Activated CD4-positive, alpha-beta T cell treated with anti-CD3 and anti-CD28 coated beads, Interleukin-2, amount 10 ng/mL, durations not matched to agents 7 days and 5 days (primary cell): ENCODE measurements around the gene KDM4D. TPM values are rescaled to one million over a fixed set of nuclear protein-coding genes. Genes with fewer than 3 reads are reported as not detected.
"Not testable (repeated sequence)": the region's sequence is repeated elsewhere in the genome, so short reads cannot be mapped to it uniquely, and the experiment has no call there.

Source experiments
- CTCF ChIA-PET: fragments of 350-600 bp; sonication (Branson Sonifier 250); formaldehyde crosslinking; loops from one replicate; lab custom pipeline; 2021; ENCODE audit warnings: antibody characterized with exemption; lab: Charles Lee
- POLR2A ChIA-PET: fragments of 350-600 bp; sonication (Branson Sonifier 250); formaldehyde crosslinking; loops from one replicate; lab custom pipeline; 2021; ENCODE audit warnings: antibody characterized with exemption; lab: Charles Lee
- DNase-seq: peaks from one replicate; pipeline ENCODE4 v3.0.0-alpha.2; 2020
- H3K27ac Mint-ChIP-seq: one replicate; pipeline ENCODE4 v1.8.0; 2021; ENCODE audit warnings: mild to moderate bottlenecking, moderate library complexity, mixed read lengths
- H3K27me3 Mint-ChIP-seq: one replicate; pipeline ENCODE4 v1.8.0; 2021; ENCODE audit warnings: mixed read lengths
- H3K36me3 Mint-ChIP-seq: one replicate; pipeline ENCODE4 v1.8.0; 2021; ENCODE audit warnings: low read depth, mixed read lengths
- H3K4me1 Mint-ChIP-seq: one replicate; pipeline ENCODE4 v1.8.0; 2021; ENCODE audit warnings: mixed read lengths
- H3K4me3 Mint-ChIP-seq: one replicate; pipeline ENCODE4 v1.8.0; 2021; ENCODE audit warnings: mild to moderate bottlenecking, moderate library complexity, mixed read lengths
- H3K9me3 Mint-ChIP-seq: one replicate; pipeline ENCODE4 v1.8.0; 2021; ENCODE audit warnings: mixed read lengths
- total RNA-seq, 2 experiments: library from RNA; stranded (reverse); gene quantifications; one replicate each; pipeline ENCODE4 v1.2.3, GENCODE V29; 2021

KDM4D gene
- total RNA-seq, 2 experiments from 2014 or later: 0.84 to 1.0 TPM

- CTCF ChIA-PET: no interaction called here
- DNase-seq: no peak
- H3K4me3 Mint-ChIP-seq: no peak overlapping the region
- peaks cover 33% of the 10 kb centered on the region for H3K27me3 Mint-ChIP-seq
- no peaks in the 10 kb centered on the region for H3K4me1 Mint-ChIP-seq
- no peaks in the 10 kb centered on the region for H3K9me3 Mint-ChIP-seq
- POLR2A ChIA-PET: no interaction called here
- H3K36me3 Mint-ChIP-seq: no peaks in the 10 kb centered on the region
- H3K27ac Mint-ChIP-seq: no peak overlapping the region
Measured at GRCh38 chr11:95011376-95011775, 37.9 kb downstream of the KDM4D start.

GRCh38 chr11:95014184-95014821 lies 40.8 kb downstream of the KDM4D start:
- peaks cover 21% of the 10 kb centered on the region for H3K27me3 Mint-ChIP-seq
- no peak overlapping the region for H3K4me3 Mint-ChIP-seq
- ChIA-PET POLR2A (no interaction called here), CTCF (no interaction called here)
- DNase-seq: no peak
- H3K36me3 Mint-ChIP-seq: no peaks in the 10 kb centered on the region
- H3K9me3 Mint-ChIP-seq: no peaks in the 10 kb centered on the region
- H3K4me1 Mint-ChIP-seq: no peaks in the 10 kb centered on the region
- H3K27ac Mint-ChIP-seq: no peak overlapping the region

DNA sequence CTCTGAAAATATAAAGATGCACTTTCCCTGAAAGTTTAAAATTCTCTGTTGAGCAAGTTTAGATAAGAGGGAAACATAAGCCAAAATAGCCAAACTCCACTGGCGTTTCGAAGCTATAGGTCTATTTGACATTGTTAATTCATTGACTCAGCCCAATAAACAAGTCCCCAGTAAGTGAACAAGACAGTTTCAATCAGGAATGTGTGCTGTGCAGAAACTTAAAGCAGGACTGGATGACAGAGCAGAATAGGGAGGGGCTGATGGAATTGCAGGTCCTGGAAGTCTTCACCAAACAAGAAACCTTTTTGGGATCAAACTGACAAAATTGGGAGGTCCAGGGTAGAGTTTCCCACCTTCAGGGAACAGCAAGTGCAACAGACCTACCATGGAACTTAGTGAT lies 42.6 kb downstream of the KDM4D start:
- DNase-seq: no peak
- Mint-ChIP-seq H3K27me3 (peaks cover 9% of the 10 kb centered on the region), H3K36me3 (no peaks in the 10 kb centered on the region), H3K4me1 (no peaks in the 10 kb centered on the region), H3K27ac (no peak overlapping the region), H3K9me3 (no peaks in the 10 kb centered on the region), H3K4me3 (no peak overlapping the region)
- ChIA-PET POLR2A (interaction anchor here (0.7 kb wide), 1 partner anchor 1485 kb away, joined by 13 read pairs; no protein-coding TSS in a partner anchor), CTCF (no interaction called here)

GRCh38 chr11:95021468-95021867 lies 48.0 kb downstream of the KDM4D start:
- H3K9me3 Mint-ChIP-seq, CTCF ChIA-PET: not testable (repeated sequence)

GRCh38 chr11:95024958-95025357 lies 51.4 kb downstream of the KDM4D start, which contains the start of gene KDM4E:
Gene KDM4E (plus strand): TSS chr11:95025258. CDS start chr11:95025558, 300 bp downstream.
- POLR2A ChIA-PET: no interaction called here
- H3K36me3 Mint-ChIP-seq: no peaks in the 10 kb centered on the region
- CTCF ChIA-PET: no interaction called here
- H3K9me3 Mint-ChIP-seq: no peaks in the 10 kb centered on the region
- H3K4me3 Mint-ChIP-seq: no peak within 1 kb of the TSS
- DNase-seq: no peak
- no peaks in the 10 kb centered on the region for H3K4me1 Mint-ChIP-seq
- no peaks in the 10 kb centered on the region for H3K27me3 Mint-ChIP-seq
- no peak within 1 kb of the TSS for H3K27ac Mint-ChIP-seq

More at GRCh38 chr11:95021468-95021867, 48.0 kb downstream of the KDM4D start:
- H3K27ac Mint-ChIP-seq, H3K4me3 Mint-ChIP-seq, H3K27me3 Mint-ChIP-seq, DNase-seq, H3K4me1 Mint-ChIP-seq, POLR2A ChIA-PET, H3K36me3 Mint-ChIP-seq: not testable (repeated sequence)

DNA sequence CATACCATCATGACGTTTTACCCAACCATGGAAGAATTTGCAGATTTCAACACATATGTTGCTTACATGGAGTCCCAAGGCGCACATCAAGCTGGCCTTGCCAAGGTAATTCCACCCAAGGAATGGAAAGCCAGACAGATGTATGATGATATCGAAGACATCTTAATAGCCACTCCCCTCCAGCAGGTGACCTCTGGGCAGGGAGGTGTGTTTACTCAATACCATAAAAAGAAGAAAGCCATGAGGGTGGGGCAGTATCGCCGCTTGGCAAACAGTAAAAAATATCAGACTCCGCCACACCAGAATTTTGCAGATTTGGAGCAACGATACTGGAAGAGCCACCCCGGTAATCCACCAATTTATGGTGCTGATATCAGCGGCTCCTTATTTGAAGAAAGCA lies 52.1 kb downstream of the KDM4D start:
- H3K27ac Mint-ChIP-seq, DNase-seq, H3K27me3 Mint-ChIP-seq, POLR2A ChIA-PET, CTCF ChIA-PET, H3K36me3 Mint-ChIP-seq, H3K4me3 Mint-ChIP-seq, H3K4me1 Mint-ChIP-seq, H3K9me3 Mint-ChIP-seq: not testable (repeated sequence)

DNA sequence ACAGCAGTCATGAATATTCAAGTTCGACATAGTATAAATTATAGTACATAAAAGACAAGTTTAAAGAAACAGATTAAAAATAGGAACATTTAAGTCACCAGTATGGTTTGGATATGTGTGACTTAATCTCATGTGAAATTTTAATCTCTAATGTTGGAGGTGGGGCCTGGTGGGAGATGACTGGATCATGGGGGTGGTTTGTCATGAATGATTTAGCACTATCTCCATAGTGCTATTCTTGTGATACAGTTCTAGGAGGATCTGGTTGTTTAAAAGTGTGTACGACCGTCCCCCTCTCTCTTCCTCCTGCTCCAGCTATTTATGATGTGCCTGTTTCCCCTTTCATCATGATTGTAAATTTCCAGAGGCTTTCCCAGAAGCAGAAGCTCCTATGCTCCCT lies 54.8 kb downstream of the KDM4D start:
- DNase-seq: no peak
- H3K36me3 Mint-ChIP-seq: no peaks in the 10 kb centered on the region
- H3K4me3 Mint-ChIP-seq: no peak overlapping the region
- H3K27ac Mint-ChIP-seq: no peak overlapping the region
- ChIA-PET POLR2A (no interaction called here), CTCF (no interaction called here)
- no peaks in the 10 kb centered on the region for H3K9me3 Mint-ChIP-seq
- peaks cover 3% of the 10 kb centered on the region for H3K27me3 Mint-ChIP-seq
- H3K4me1 Mint-ChIP-seq: no peaks in the 10 kb centered on the region

DNA sequence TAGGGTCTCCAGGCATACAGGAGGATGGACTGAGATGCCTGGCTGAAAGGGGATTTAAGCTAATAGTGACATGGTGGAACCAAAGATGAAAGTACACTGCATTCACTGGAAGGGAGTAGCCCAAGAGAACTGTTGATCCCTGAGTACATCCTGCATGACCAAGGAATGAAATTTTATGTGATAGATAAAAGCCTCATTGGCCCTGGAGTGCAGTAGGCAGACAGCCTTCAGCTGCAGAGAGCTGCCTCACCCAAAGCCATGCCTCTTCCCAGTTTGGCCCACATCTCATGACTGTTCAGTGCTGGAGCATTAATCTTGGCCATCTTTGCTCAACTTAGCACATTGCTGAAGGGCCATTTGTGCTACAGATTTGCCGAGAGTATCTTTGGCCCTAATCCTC lies 59.5 kb downstream of the KDM4D start:
- Mint-ChIP-seq H3K27me3 (peaks cover 23% of the 10 kb centered on the region), H3K27ac (no peak overlapping the region), H3K4me3 (no peak overlapping the region), H3K9me3 (no peaks in the 10 kb centered on the region), H3K4me1 (no peaks in the 10 kb centered on the region), H3K36me3 (no peaks in the 10 kb centered on the region)
- POLR2A ChIA-PET: interaction anchor here (0.6 kb wide), 1 partner anchor 75 kb away, joined by 3 read pairs; no protein-coding TSS in a partner anchor
- CTCF ChIA-PET: no interaction called here
- DNase-seq: no peak

- Mint-ChIP-seq H3K27me3 (peaks cover 32% of the 10 kb centered on the region), H3K27ac (no peak overlapping the region), H3K36me3 (no peaks in the 10 kb centered on the region), H3K4me1 (no peaks in the 10 kb centered on the region), H3K4me3 (no peak overlapping the region), H3K9me3 (no peaks in the 10 kb centered on the region)
- ChIA-PET POLR2A (no interaction called here), CTCF (no interaction called here)
- no peak for DNase-seq
Measured at GRCh38 chr11:95035316-95035715, 61.8 kb downstream of the KDM4D start.

- H3K4me3 Mint-ChIP-seq, DNase-seq, H3K27ac Mint-ChIP-seq, H3K9me3 Mint-ChIP-seq, H3K36me3 Mint-ChIP-seq, H3K4me1 Mint-ChIP-seq, POLR2A ChIA-PET: not testable (repeated sequence)
- H3K27me3 Mint-ChIP-seq: peaks cover 34% of the 10 kb centered on the region
- CTCF ChIA-PET: interaction anchor here (0.8 to 1.2 kb wide), 2 partner anchors 19 kb away, joined by 3 to 4 read pairs; no protein-coding TSS in a partner anchor
Measured at GRCh38 chr11:95037356-95038035, 64.0 kb downstream of the KDM4D start.

GRCh38 chr11:95042239-95042638 lies 68.7 kb downstream of the KDM4D start:
- Mint-ChIP-seq H3K27me3 (peaks cover 43% of the 10 kb centered on the region), H3K36me3 (no peaks in the 10 kb centered on the region), H3K9me3 (no peaks in the 10 kb centered on the region), H3K27ac (no peak overlapping the region), H3K4me3 (no peak overlapping the region), H3K4me1 (no peaks in the 10 kb centered on the region)
- ChIA-PET CTCF (no interaction called here), POLR2A (no interaction called here)
- DNase-seq: no peak

GRCh38 chr11:95042906-95043305 lies 69.4 kb downstream of the KDM4D start:
- H3K4me1 Mint-ChIP-seq: no peaks in the 10 kb centered on the region
- DNase-seq: no peak
- H3K4me3 Mint-ChIP-seq: no peak overlapping the region
- H3K27me3 Mint-ChIP-seq: peaks cover 45% of the 10 kb centered on the region
- ChIA-PET POLR2A (no interaction called here), CTCF (no interaction called here)
- H3K9me3 Mint-ChIP-seq: no peaks in the 10 kb centered on the region
- no peaks in the 10 kb centered on the region for H3K36me3 Mint-ChIP-seq
- H3K27ac Mint-ChIP-seq: no peak overlapping the region

- no peak overlapping the region for H3K27ac Mint-ChIP-seq
- no peaks in the 10 kb centered on the region for H3K36me3 Mint-ChIP-seq
- no peak for DNase-seq
- ChIA-PET POLR2A (no interaction called here), CTCF (interaction anchor here (0.6 to 1.6 kb wide), 2 partner anchors 70 to 879 kb away, joined by 3 read pairs; no protein-coding TSS in a partner anchor)
- H3K4me3 Mint-ChIP-seq: no peak overlapping the region
- H3K9me3 Mint-ChIP-seq: no peaks in the 10 kb centered on the region
- peaks cover 38% of the 10 kb centered on the region for H3K27me3 Mint-ChIP-seq
- no peaks in the 10 kb centered on the region for H3K4me1 Mint-ChIP-seq
Measured at GRCh38 chr11:95044010-95044409, 70.5 kb downstream of the KDM4D start.
